GM12892 (cell line): ENCODE measurements around the gene LCN1.

Experiments used
- POLR2A ChIP-seq: IDR thresholded peaks from 2 replicates; pipeline ENCODE4 v1.6.1; 2011; ENCODE audit warnings: low read depth, low read length, control low read depth
- POLR2AphosphoS5 ChIP-seq: IDR thresholded peaks from 2 replicates; pipeline ENCODE4 v1.6.1; 2011; ENCODE audit warnings: low read depth, low read length, control low read depth
- TAF1 ChIP-seq: IDR thresholded peaks from 2 replicates; pipeline ENCODE4 v1.6.1; 2011; ENCODE audit warnings: low read depth, mild to moderate bottlenecking, control low read depth, low read length, borderline replicate concordance

DNA sequence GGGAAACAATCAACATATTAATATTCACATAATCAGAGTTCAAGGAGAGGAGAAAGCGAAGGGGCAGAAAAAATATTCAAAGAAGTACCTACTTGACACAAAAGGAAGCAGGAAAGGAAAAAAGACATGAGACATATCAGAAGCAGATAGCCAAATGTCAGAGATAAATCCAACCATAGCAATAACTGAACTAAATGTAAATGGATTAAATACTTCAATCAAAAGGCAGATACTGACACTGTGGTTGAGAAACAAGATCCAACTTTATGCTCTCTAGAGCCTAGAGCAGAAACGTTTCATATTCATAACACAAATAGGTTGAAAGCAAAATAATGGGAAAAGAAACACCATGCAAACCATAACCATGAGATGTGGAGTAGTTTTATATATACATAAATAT lies 11.8 kb upstream of the LCN1 start:
- TF ChIP-seq TAF1 (no peak), POLR2A (no peak), POLR2AphosphoS5 (no peak)
